ENCODE results near the gene FRMD4A. TPM values are rescaled to one million over a fixed set of nuclear protein-coding genes. Genes with fewer than 3 reads are reported as not detected.
"Not testable (repeated sequence)": the region's sequence is repeated elsewhere in the genome, so short reads cannot be mapped to it uniquely, and the experiment has no call there.

Gene FRMD4A
- total RNA-seq, 1 experiment from 2014 or later = 1.1 TPM

GRCh38 chr10:13915710-13916109, 415.0 kb downstream of the FRMD4A start:
- DNase-seq (ENCODE audit: low spot score) = no peak

- DNase-seq (ENCODE audit: low spot score) = no peak
Observed at GRCh38 chr10:13913897-13914296, 416.8 kb downstream of the FRMD4A start.

- no peak for DNase-seq (ENCODE audit: low spot score)
Observed at GRCh38 chr10:13911821-13912520, 418.8 kb downstream of the FRMD4A start.

GRCh38 chr10:13909516-13910258, 421.0 kb downstream of the FRMD4A start:
- no peak for DNase-seq (ENCODE audit: low spot score)

GRCh38 chr10:13908475-13908874, 422.2 kb downstream of the FRMD4A start:
- no peak for DNase-seq (ENCODE audit: low spot score)

- no peak for DNase-seq (ENCODE audit: low spot score)
Observed at GRCh38 chr10:13907570-13907969, 423.2 kb downstream of the FRMD4A start.

- DNase-seq (ENCODE audit: low spot score) = no peak
Observed at GRCh38 chr10:13905281-13905680, 425.4 kb downstream of the FRMD4A start.

- DNase-seq (ENCODE audit: low spot score) = no peak
Observed at GRCh38 chr10:13904064-13904463, 426.7 kb downstream of the FRMD4A start.

GRCh38 chr10:13902868-13903587, 427.7 kb downstream of the FRMD4A start:
- DNase-seq (ENCODE audit: low spot score) = no peak

- DNase-seq (ENCODE audit: low spot score) = no peak
Observed at GRCh38 chr10:13899941-13900340, 430.8 kb downstream of the FRMD4A start.

GRCh38 chr10:13896146-13896545, 434.6 kb downstream of the FRMD4A start:
- DNase-seq (ENCODE audit: low spot score) = not testable (repeated sequence)

- DNase-seq (ENCODE audit: low spot score) = no peak
Observed at GRCh38 chr10:13894412-13895093, 436.2 kb downstream of the FRMD4A start.

- no peak for DNase-seq (ENCODE audit: low spot score)
Observed at GRCh38 chr10:13893926-13894325, 436.8 kb downstream of the FRMD4A start.

GRCh38 chr10:13892871-13893270, 437.9 kb downstream of the FRMD4A start:
- no peak for DNase-seq (ENCODE audit: low spot score)

GRCh38 chr10:13892001-13892491, 438.7 kb downstream of the FRMD4A start:
- DNase-seq (ENCODE audit: low spot score) = no peak

- DNase-seq (ENCODE audit: low spot score) = no peak
Observed at GRCh38 chr10:13891128-13892000, 439.4 kb downstream of the FRMD4A start.

GRCh38 chr10:13890233-13891127, 440.2 kb downstream of the FRMD4A start:
- DNase-seq (ENCODE audit: low spot score) = no peak

GRCh38 chr10:13887761-13888160, 443.0 kb downstream of the FRMD4A start:
- DNase-seq (ENCODE audit: low spot score) = no peak

- DNase-seq (ENCODE audit: low spot score) = no peak
Observed at GRCh38 chr10:13885238-13885990, 445.3 kb downstream of the FRMD4A start.

All from H4 (cell line).